CD14-positive monocyte (primary cell): ENCODE results near the gene AKR1C8. TPM values are rescaled to one million over a fixed set of nuclear protein-coding genes. Genes with fewer than 3 reads are reported as not detected.

ENCODE experiments used
- DNase-seq, 3 donors: peaks; one replicate each; pipeline ENCODE4 v3.0.0-alpha.2; 2011 to 2022
- H2AFZ ChIP-seq: 2 replicates; pipeline ENCODE4 v1.6.0; 2012; ENCODE audit warnings: mild to moderate bottlenecking, low read depth, low read length, inconsistent platforms; ENCODE audit not compliant: insufficient read depth, poor library complexity, severe bottlenecking
- H3K27ac ChIP-seq, 2 donors: 1 replicate in 1 of 2; 2 replicates in 1 of 2; pipeline ENCODE4 v1.5.1; 2012 to 2013; ENCODE audit warnings: low read length in 2 of 2, control low read depth in 1 of 2, inconsistent platforms in 1 of 2, low read depth in 1 of 2, mild to moderate bottlenecking in 1 of 2
- H3K27me3 ChIP-seq, 2 donors: one replicate each; pipeline versions ENCODE4 v1.6.0 to v1.6.1; 2011 to 2013; ENCODE audit warnings: low read length in 2 of 2; ENCODE audit not compliant: control insufficient read depth in 2 of 2, insufficient read depth in 2 of 2
- H3K36me3 ChIP-seq, 2 donors: replicated peaks in 1 of 2; 1 replicate in 1 of 2; 2 replicates in 1 of 2; pipeline versions ENCODE4 v1.5.1 to v1.6.1; 2012 to 2013; ENCODE audit warnings: low read length in 2 of 2, control low read depth in 1 of 2, inconsistent platforms in 1 of 2, mild to moderate bottlenecking in 1 of 2; ENCODE audit not compliant: insufficient read depth in 2 of 2, control insufficient read depth in 1 of 2
- H3K4me1 ChIP-seq, 2 donors: 1 replicate in 1 of 2; 2 replicates in 1 of 2; pipeline versions ENCODE4 v1.5.1 to v1.6.1; 2012 to 2013; ENCODE audit warnings: low read length in 2 of 2, control low read depth in 1 of 2, inconsistent platforms in 1 of 2, mild to moderate bottlenecking in 1 of 2, moderate library complexity in 1 of 2; ENCODE audit not compliant: insufficient read depth in 2 of 2, control insufficient read depth in 1 of 2
- H3K4me2 ChIP-seq: replicated peaks from 2 replicates; pipeline ENCODE3; 2012; ENCODE audit warnings: low read length, moderate library complexity, mild to moderate bottlenecking; ENCODE audit not compliant: poor library complexity, severe bottlenecking; ENCODE audit errors: extremely low read depth
- H3K4me3 ChIP-seq, 3 experiments: fragments of 200-600 bp in 1 of 3; sonication (generic) in 1 of 3; replicated peaks in 1 of 3; 1 replicate in 2 of 3; 2 replicates in 1 of 3; pipeline ENCODE4 v1.5.1; 2011 to 2013; ENCODE audit warnings: low read length in 3 of 3, mild to moderate bottlenecking in 3 of 3, control low read depth in 2 of 3, low read depth in 2 of 3, inconsistent platforms in 1 of 3, moderate library complexity in 1 of 3
- H3K79me2 ChIP-seq: 2 replicates; pipeline ENCODE4 v1.6.0; 2012; ENCODE audit warnings: mild to moderate bottlenecking, control low read depth, inconsistent platforms, low read length, moderate library complexity; ENCODE audit not compliant: insufficient read depth
- H3K9ac ChIP-seq: 2 replicates; pipeline ENCODE4 v1.6.0; 2017; ENCODE audit warnings: low read length, mild to moderate bottlenecking; ENCODE audit not compliant: insufficient read depth, poor library complexity, severe bottlenecking
- H3K9me3 ChIP-seq, 2 donors: replicated peaks in 1 of 2; 1 replicate in 1 of 2; 2 replicates in 1 of 2; pipeline versions ENCODE4 v1.5.1 to v1.6.1; 2012 to 2013; ENCODE audit warnings: low read length in 2 of 2, control low read depth in 1 of 2; ENCODE audit not compliant: control insufficient read depth in 1 of 2, insufficient read depth in 1 of 2
- H4K20me1 ChIP-seq: 2 replicates; pipeline ENCODE4 v1.6.0; 2012; ENCODE audit warnings: mild to moderate bottlenecking, low read length, control low read depth, moderate library complexity; ENCODE audit not compliant: insufficient read depth
- H3K27ac Mint-ChIP-seq, 7 donors: one replicate each; pipeline ENCODE4 v1.8.0; 2020; ENCODE audit warnings: mild to moderate bottlenecking in 7 of 7, mixed read lengths in 7 of 7, moderate library complexity in 6 of 7, inconsistent platforms in 2 of 7
- H3K27me3 Mint-ChIP-seq, 3 donors: one replicate each; pipeline ENCODE4 v1.8.0; 2021 to 2022; ENCODE audit warnings: low read depth in 3 of 3, mild to moderate bottlenecking in 3 of 3, mixed read lengths in 3 of 3, moderate library complexity in 3 of 3, inconsistent platforms in 1 of 3
- H3K36me3 Mint-ChIP-seq, 2 donors: one replicate each; pipeline ENCODE4 v1.8.0; 2020; ENCODE audit warnings: mixed read lengths in 2 of 2, inconsistent platforms in 1 of 2, mild to moderate bottlenecking in 1 of 2
- H3K4me1 Mint-ChIP-seq: one replicate; pipeline ENCODE4 v1.8.0; 2020; ENCODE audit warnings: mild to moderate bottlenecking, mixed read lengths
- H3K4me3 Mint-ChIP-seq, 2 donors: one replicate each; pipeline ENCODE4 v1.8.0; 2020; ENCODE audit warnings: mild to moderate bottlenecking in 2 of 2, mixed read lengths in 2 of 2, moderate library complexity in 1 of 2
- H3K9me3 Mint-ChIP-seq, 7 donors: one replicate each; pipeline ENCODE4 v1.8.0; 2020 to 2022; ENCODE audit warnings: mixed read lengths in 7 of 7, mild to moderate bottlenecking in 6 of 7, moderate library complexity in 6 of 7, inconsistent platforms in 2 of 7
- WGBS: methylation state at CpG from one replicate; pipeline ENCODE4 v1.1.5; 2013; ENCODE audit warnings: missing lambda C conversion rate; ENCODE audit not compliant: insufficient coverage; 5-methylcytosine and 5-hydroxymethylcytosine counted together
- intact Hi-C, 2 donors: fragments of 100-400 bp; cut with micrococcal nuclease; formaldehyde crosslinking; loops; one replicate each; pipeline versions ENCODE4 v1.15.0 to v1.15.1; 2023
- polyA plus RNA-seq, 3 donors: library from polyadenylated mRNA; depleted of rRNA in 1 of 3; unstranded in 2 of 3; stranded (reverse) in 1 of 3; fragments of 300-500 nt in 2 of 3; fragments of >200 nt in 1 of 3; fragmentation: Illumina TruSeq in 2 of 3; gene quantifications; 1 replicate in 2 of 3; 2 replicates in 1 of 3; pipeline ENCODE4 v1.2.3, GENCODE V29; 2012 to 2021
- TF ChIP-seq, protein P1 (sequence below): fragments of 200-600 bp; IDR thresholded peaks from one replicate; pipeline ENCODE4 v1.8.0; 2022; ENCODE audit warnings: antibody characterized with exemption, mild to moderate bottlenecking

Gene AKR1C8
- polyA plus RNA-seq, 3 donors = not detected

- no peaks in the 10 kb centered on the region for H4K20me1 ChIP-seq
- Mint-ChIP-seq H3K27me3 (peaks cover 0 to 2% (median 0%) of the 10 kb centered on the region in 3 donors), H3K27ac (no peak overlapping the region), H3K36me3 (no peaks in the 10 kb centered on the region), H3K4me1 (no peaks in the 10 kb centered on the region), H3K9me3 (peaks cover 7 to 18% (median 11%) of the 10 kb centered on the region in 7 donors), H3K4me3 (no peak overlapping the region)
- TF ChIP-seq, protein P1, sequence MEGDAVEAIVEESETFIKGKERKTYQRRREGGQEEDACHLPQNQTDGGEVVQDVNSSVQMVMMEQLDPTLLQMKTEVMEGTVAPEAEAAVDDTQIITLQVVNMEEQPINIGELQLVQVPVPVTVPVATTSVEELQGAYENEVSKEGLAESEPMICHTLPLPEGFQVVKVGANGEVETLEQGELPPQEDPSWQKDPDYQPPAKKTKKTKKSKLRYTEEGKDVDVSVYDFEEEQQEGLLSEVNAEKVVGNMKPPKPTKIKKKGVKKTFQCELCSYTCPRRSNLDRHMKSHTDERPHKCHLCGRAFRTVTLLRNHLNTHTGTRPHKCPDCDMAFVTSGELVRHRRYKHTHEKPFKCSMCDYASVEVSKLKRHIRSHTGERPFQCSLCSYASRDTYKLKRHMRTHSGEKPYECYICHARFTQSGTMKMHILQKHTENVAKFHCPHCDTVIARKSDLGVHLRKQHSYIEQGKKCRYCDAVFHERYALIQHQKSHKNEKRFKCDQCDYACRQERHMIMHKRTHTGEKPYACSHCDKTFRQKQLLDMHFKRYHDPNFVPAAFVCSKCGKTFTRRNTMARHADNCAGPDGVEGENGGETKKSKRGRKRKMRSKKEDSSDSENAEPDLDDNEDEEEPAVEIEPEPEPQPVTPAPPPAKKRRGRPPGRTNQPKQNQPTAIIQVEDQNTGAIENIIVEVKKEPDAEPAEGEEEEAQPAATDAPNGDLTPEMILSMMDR = no peak
- no peak overlapping the region for H3K27ac ChIP-seq
- WGBS = 89% methylated on average over 1 of the region's 5 CpGs
- no peak overlapping the region for H3K4me2 ChIP-seq
- no peak overlapping the region for H2AFZ ChIP-seq
- H3K4me3 ChIP-seq = no peak overlapping the region
- no peaks in the 10 kb centered on the region for H3K36me3 ChIP-seq
- H3K9me3 ChIP-seq = peaks cover 8 to 9% of the 10 kb centered on the region in 2 donors
- no peak for DNase-seq
- no peaks in the 10 kb centered on the region for H3K79me2 ChIP-seq
- no peaks in the 10 kb centered on the region for H3K4me1 ChIP-seq
- no peak overlapping the region for H3K9ac ChIP-seq
- no peaks in the 10 kb centered on the region for H3K27me3 ChIP-seq
- intact Hi-C loops = no loop called here
Measured at GRCh38 chr10:5146920-5147254, 38.1 kb downstream of the AKR1C8 start.

GRCh38 chr10:5143137-5143536, 41.8 kb downstream of the AKR1C8 start:
- WGBS = 88% methylated on average over 4 of the region's 5 CpGs

More at GRCh38 chr10:5143137-5143536, 41.8 kb downstream of the AKR1C8 start:
- Histone ChIP-seq H3K9me3 (peaks cover 1 to 7% of the 10 kb centered on the region in 2 donors), H3K27me3 (no peaks in the 10 kb centered on the region), H3K4me3 (no peak overlapping the region), H4K20me1 (no peaks in the 10 kb centered on the region), H2AFZ (no peak overlapping the region), H3K4me1 (no peaks in the 10 kb centered on the region), H3K79me2 (no peaks in the 10 kb centered on the region), H3K4me2 (no peak overlapping the region), H3K36me3 (no peaks in the 10 kb centered on the region), H3K27ac (no peak overlapping the region), H3K9ac (no peak overlapping the region)
- intact Hi-C loops = no loop called here
- H3K27ac Mint-ChIP-seq = no peak overlapping the region
- peaks cover 0 to 2% (median 0%) of the 10 kb centered on the region in 3 donors for H3K27me3 Mint-ChIP-seq
- H3K4me3 Mint-ChIP-seq = no peak overlapping the region
- DNase-seq = no peak
- no peaks in the 10 kb centered on the region for H3K36me3 Mint-ChIP-seq
- peaks cover 5 to 10% (median 7%) of the 10 kb centered on the region in 7 donors for H3K9me3 Mint-ChIP-seq
- TF ChIP-seq, protein P1 = no peak
- H3K4me1 Mint-ChIP-seq = no peaks in the 10 kb centered on the region
